GM19324 (cell line): Measurements from ENCODE around the gene PTPRM.

Experiments
- ATAC-seq: cut with Tn5 transposase; IDR thresholded peaks from one replicate; pipeline ENCODE4 v1.9.1; 2021; ENCODE audit warnings: mild to moderate bottlenecking, moderate library complexity; ENCODE audit not compliant: unreplicated experiment, low FRiP score

Gene PTPRM

GRCh38 chr18:8065284-8065683 lies 498.2 kb downstream of the PTPRM start:
- no peak for ATAC-seq

DNA sequence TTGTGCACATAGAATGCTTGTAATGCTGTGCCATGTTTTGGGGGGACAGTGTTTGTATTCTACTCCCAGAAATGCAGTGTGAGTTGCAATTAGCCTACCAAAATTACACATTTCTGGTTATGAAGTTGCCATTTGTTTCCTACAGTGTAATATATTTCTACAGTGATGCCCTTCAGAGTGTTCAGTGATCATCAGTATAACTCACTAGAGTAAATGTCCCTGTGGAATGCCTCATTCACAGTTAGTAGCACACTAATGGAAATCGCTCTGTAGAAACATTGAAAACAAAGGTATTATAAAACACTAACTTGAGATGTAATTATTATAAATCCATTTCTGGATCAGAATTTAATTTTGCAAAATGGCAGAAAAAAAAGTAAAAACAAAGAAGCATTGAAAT lies 498.7 kb downstream of the PTPRM start:
- no peak for ATAC-seq

DNA sequence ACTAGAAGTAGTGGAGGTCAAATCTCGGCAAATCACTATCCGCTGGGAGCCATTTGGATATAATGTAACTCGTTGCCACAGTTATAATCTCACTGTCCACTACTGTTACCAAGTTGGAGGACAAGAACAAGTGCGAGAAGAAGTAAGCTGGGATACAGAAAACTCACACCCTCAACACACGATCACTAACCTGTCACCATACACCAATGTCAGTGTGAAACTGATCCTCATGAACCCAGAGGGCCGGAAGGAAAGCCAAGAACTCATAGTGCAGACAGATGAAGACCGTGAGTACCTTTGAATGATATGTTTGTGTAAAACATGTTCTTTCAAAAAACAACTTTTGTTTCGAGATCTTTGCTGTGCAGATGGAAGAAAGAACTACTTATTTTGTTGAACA lies 502.6 kb downstream of the PTPRM start:
- ATAC-seq = no peak

- no peak for ATAC-seq
Measured at GRCh38 chr18:8073167-8073566, 506.1 kb downstream of the PTPRM start.

DNA sequence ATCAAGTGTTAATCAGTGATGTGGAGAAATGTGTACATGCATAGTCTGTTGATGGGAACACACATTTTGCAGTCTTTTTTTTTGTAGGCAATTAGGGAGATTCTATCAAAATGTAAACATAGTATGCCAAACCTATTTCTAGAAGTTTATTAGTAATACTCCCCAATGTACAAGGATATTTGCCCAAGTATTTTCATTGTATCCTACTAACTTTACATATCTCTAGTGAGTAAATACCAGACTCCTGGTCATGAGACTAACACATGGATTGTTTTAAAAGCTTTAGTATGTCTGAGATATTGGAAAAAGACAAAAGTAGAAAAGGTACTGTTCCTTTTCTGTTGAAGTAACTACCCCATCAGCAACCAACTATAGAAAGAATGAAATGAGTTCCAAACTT lies 513.0 kb downstream of the PTPRM start:
- ATAC-seq = no peak

GRCh38 chr18:8081267-8081666 lies 514.2 kb downstream of the PTPRM start:
- no peak for ATAC-seq

DNA sequence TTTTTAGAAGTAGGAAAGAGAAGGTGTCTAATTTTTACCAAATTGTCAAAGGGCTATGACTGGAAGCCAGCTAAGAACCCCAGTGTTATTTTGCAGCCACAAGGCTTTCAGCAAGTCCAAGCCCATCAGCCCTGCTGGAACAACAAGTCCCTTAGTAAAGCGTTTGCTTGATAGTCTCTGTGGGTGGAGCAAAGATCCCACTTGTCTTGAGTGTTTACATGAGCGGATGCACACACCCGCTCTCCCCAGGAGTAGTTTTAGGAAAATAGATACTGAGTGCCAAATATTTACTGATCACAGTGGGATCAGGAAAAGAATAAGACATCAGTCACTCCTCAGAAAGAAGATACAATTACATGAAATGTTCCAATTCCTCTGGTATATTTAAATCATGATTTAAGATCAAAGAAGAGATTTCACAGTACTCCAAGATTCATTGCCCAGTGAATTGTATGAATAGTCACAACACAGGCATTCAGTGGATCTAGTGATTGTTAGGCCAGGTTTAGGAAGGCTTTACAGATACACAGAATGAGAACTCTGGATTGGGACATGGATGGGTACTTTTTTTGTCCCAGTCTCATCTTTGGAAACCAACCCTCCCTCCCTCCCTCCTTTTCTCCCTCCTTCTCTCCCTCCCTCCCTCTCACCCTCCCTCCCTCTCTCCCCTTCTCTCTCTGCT lies 514.9 kb downstream of the PTPRM start:
- no peak for ATAC-seq

- ATAC-seq = no peak
Measured at GRCh38 chr18:8084160-8084559, 517.0 kb downstream of the PTPRM start.

DNA sequence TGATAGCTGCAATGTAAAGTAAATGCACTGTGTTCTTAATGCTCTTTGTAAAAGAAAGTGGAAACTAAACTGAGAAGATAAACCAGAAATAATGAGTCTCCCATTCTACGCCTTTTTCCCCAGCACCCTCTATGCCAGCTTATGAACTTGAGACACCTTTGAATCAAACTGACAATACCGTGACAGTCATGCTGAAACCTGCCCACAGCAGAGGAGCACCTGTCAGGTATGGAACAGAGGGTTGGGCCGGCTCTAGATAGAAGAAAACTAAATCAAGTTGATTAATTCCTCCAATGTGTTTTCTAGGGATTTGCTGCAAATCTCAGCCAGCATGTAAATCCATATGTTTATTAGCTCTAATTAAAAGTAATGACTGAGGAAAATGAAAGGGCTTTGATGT lies 521.5 kb downstream of the PTPRM start:
- ATAC-seq = no peak

GRCh38 chr18:8091035-8091434 lies 523.9 kb downstream of the PTPRM start:
- no peak for ATAC-seq

- ATAC-seq = no peak
Measured at GRCh38 chr18:8095947-8096570, 528.9 kb downstream of the PTPRM start.

GRCh38 chr18:8097399-8097798 lies 530.3 kb downstream of the PTPRM start:
- no peak for ATAC-seq

- no peak for ATAC-seq
Measured at GRCh38 chr18:8097927-8098326, 530.8 kb downstream of the PTPRM start.

DNA sequence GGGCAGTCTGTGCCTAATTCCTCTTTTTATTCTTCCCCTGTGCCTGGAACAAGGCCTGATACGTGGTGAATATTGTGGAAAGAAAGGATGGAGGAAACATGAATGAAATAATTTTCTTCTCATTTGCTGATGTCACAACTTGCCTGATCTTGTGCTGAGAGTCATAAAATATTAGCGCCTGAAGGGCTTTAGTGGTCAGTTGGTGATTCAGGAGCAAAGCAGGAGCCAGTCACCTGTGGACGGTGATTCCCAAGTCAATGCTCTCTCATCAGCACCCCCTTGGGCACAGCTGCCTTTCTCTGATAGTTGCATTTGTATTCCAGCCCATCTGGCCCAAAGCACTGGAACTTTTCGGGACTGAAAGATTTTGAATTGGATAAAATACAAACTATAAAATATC lies 539.5 kb downstream of the PTPRM start:
- no peak for ATAC-seq

DNA sequence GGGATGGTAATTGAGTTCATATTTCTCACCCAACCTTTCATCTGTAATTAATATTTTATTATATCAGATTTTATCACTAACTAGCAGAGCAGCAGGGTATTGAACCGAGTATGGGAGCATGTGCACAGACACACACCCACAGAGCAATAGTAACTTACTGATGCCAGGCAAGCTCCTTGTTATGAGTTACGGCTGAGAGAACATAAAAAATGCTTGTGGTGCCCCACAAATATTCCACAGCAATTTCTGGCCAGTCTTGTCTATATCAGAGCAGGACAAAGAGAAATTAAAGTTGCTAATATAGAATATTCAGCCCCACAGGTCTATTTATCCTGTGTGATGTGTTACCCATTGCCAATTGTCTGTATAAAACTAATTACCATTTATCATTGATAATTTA lies 540.3 kb downstream of the PTPRM start:
- ATAC-seq = no peak

GRCh38 chr18:8114480-8114879 lies 547.4 kb downstream of the PTPRM start:
- ATAC-seq = no peak

GRCh38 chr18:8116341-8117005 lies 549.4 kb downstream of the PTPRM start:
- no peak for ATAC-seq

GRCh38 chr18:8117006-8117371 lies 549.9 kb downstream of the PTPRM start:
- ATAC-seq = no peak

DNA sequence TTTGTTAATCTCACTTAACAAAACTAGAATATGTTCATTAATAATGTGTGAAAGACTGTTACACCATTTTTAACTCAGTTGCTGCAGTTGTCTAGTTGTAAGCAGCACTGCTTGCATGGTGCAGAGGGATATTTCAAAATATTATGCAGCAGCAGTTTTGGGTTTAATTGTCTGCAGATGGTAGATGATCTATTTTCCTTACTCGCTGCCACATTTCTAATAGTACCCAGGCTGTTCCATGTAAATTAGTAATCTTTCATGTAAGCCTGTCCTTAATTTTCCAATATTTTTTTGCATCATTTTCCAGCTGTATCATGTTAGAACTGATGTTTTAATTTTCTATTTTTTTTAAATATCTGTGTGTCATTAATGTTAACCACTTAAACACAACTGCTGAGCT lies 554.0 kb downstream of the PTPRM start:
- no peak for ATAC-seq

DNA sequence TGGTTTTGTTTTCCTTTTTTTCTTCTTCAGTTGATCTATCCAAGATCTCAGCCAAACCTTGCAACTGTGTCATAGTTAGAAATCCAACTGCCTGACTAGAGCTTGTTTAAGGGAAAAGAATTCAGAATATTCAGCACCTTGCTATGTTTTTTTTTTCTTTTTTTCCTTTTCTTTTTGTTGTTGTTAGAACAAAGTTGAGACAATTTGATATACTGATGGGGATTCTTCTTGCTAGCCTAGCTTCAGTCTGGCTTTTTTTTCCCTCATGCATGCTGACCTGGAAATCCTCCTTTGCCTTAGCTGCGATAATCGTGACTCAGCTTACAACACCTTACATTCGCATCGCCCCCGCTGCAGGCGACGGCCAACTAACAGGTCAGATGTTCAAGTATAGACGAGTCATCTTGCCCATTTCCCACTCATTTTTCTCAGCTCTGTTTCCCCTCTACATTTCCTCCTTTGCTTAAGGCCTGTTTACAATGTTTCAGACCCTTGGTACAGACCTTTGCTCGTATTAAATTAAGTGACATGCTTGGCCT lies 554.9 kb downstream of the PTPRM start:
- no peak for ATAC-seq

DNA sequence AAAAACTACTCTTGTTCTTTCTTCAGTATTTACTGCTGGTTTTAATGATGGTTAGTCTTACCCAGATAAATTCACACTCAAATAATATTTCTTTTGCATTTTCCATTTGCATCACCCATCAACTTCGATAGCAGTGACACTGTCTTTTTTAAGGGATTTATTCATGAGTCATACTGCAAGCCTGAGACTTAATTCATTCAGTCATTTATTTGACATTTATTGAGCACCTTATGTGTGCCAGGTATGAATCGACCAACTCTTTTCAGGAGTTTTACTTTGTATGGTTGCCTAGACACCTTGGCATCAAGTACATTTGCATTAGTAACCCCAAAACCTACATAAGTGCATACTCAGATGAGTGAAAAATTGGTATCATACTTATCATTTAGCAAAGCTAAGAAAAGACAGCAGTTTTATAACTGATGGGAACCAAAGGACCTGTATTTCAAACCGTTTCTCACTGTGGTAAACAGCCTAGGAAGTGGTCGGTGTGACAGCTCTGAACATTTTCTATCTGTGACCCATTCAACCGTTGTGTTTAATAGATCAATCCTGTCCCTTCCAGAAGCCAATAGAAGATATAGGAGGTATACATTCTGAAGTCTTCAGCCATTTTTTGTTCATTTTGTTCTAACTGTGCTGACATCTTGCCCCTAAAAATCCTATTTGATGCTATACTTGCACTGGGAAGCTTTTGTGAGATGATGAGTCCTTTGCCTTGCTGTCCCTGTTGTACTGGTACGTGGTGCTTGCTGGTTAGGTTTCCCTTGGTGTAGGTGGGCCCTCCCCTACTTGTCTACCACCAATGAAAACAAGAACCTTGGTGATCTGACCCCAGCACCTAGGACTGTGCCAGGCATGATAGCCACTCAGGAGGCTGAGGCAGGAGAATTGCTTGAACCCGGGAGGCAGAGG lies 557.4 kb downstream of the PTPRM start:
- no peak for ATAC-seq
